Esophagus muscularis mucosa (tissue), 4 donors: ENCODE results near the gene NAGS. TPM values are rescaled to one million over a fixed set of nuclear protein-coding genes. Genes with fewer than 3 reads are reported as not detected.
A peak's percentile ranks its signal among the peaks of the same experiment; 100 is the strongest.
"Not testable (repeated sequence)": the region's sequence is repeated elsewhere in the genome, so short reads cannot be mapped to it uniquely, and the experiment has no call there.

Experiments used
- DNase-seq: peaks from one replicate; pipeline ENCODE4 v3.0.0-alpha.2; 2017; ENCODE audit errors: extremely low spot score
- H3K27ac ChIP-seq, 4 donors: fragments of 200-600 bp; sonication (generic); replicated peaks in 1 of 4; 1 replicate in 3 of 4; 2 replicates in 1 of 4; pipeline ENCODE4 v1.5.1; 2016 to 2019; ENCODE audit warnings: mild to moderate bottlenecking in 1 of 4
- H3K27me3 ChIP-seq, 4 donors: fragments of 200-600 bp; sonication (generic); one replicate each; pipeline versions ENCODE4 v1.5.1 to v1.6.0; 2016 to 2019
- H3K36me3 ChIP-seq, 4 donors: fragments of 200-600 bp; sonication (generic); one replicate each; pipeline ENCODE4 v1.5.1; 2016 to 2019
- H3K4me1 ChIP-seq, 4 donors: fragments of 200-600 bp; sonication (generic); one replicate each; pipeline ENCODE4 v1.5.1; 2016 to 2019
- H3K4me3 ChIP-seq, 4 donors: fragments of 200-600 bp; sonication (generic); 1 replicate in 2 of 4; 2 replicates in 2 of 4; pipeline ENCODE4 v1.5.1; 2016 to 2019; ENCODE audit warnings: mild to moderate bottlenecking in 4 of 4, moderate library complexity in 1 of 4
- H3K9me3 ChIP-seq, 4 donors: fragments of 200-600 bp; sonication (generic); 1 replicate in 3 of 4; 2 replicates in 1 of 4; pipeline ENCODE4 v1.5.1; 2016 to 2019
- CTCF ChIP-seq, 3 experiments: fragments of 200-600 bp in 2 of 3; fragments of 450-650 bp in 1 of 3; sonication (generic) in 2 of 3; IDR thresholded peaks; one replicate each; pipeline ENCODE4 v1.5.1; 2017 to 2019; ENCODE audit warnings: antibody characterized with exemption in 3 of 3, mild to moderate bottlenecking in 2 of 3, moderate library complexity in 1 of 3
- EP300 ChIP-seq: sonication (generic); formaldehyde crosslinking; IDR thresholded peaks from one replicate; pipeline ENCODE4 v1.6.1; 2017; ENCODE audit warnings: antibody characterized with exemption
- POLR2A ChIP-seq: fragments of 450-650 bp; IDR thresholded peaks from one replicate; pipeline ENCODE4 v1.6.1; 2017; ENCODE audit warnings: antibody characterized with exemption, moderate library complexity, mild to moderate bottlenecking, low read depth
- POLR2AphosphoS5 ChIP-seq, 2 donors: sonication (generic); formaldehyde crosslinking; IDR thresholded peaks; one replicate each; pipeline ENCODE4 v1.6.1; 2017; ENCODE audit warnings: antibody characterized with exemption in 2 of 2
- WGBS: methylation state at CpG from one replicate; pipeline ENCODE4 v1.1.5; 2018; 5-methylcytosine and 5-hydroxymethylcytosine counted together
- intact Hi-C: fragments of 100-400 bp; cut with DNase I; formaldehyde crosslinking; loops from one replicate; pipeline ENCODE4 v1.15.1; 2023
- total RNA-seq, 4 donors: library from RNA; depleted of rRNA; stranded (reverse); fragments of >200 nt; gene quantifications; one replicate each; pipeline versions ENCODE4 v1.1.0 to v1.2.1, GENCODE V29; 2016

The NAGS gene, protein sequence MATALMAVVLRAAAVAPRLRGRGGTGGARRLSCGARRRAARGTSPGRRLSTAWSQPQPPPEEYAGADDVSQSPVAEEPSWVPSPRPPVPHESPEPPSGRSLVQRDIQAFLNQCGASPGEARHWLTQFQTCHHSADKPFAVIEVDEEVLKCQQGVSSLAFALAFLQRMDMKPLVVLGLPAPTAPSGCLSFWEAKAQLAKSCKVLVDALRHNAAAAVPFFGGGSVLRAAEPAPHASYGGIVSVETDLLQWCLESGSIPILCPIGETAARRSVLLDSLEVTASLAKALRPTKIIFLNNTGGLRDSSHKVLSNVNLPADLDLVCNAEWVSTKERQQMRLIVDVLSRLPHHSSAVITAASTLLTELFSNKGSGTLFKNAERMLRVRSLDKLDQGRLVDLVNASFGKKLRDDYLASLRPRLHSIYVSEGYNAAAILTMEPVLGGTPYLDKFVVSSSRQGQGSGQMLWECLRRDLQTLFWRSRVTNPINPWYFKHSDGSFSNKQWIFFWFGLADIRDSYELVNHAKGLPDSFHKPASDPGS
- total RNA-seq = 1 to 10 TPM in 3 of 4 donors, under 1 TPM in 1; 0.83 to 3.4 (median 1.8) TPM

DNA sequence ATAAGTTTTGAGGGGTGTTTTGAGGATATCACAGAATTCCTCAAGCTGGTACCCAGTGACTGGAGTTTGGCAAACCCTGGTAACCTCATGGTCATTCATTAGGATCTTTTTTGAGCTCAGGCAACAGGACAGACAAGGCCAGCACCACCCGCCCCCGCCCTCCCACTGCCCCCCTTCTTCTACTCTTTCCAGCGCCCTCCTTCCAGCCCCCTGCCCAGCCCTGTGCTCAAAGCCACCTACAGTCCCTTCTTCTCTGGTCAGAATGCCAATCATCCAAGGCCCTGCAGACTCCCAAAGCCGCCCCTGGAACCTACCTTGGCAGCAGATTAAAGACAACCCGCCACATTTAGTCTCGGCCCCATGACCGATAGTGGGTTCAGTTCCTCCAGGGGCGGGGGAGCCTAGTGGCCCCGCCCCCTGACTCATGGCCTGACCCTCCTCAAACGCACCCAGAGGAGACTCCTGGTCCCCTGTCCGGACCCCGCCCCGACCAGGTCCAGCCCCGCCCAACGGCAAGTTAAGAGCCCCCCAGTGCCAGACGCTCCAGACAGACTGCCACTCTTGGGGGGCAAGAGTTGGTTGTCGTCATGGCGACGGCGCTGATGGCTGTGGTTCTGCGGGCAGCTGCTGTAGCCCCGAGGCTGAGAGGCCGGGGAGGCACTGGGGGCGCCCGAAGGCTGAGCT, at the start of gene NAGS:
TSS of gene NAGS (plus strand) at position 546 of the 684 bp plus-strand sequence. CDS start at position 588, 42 bp downstream.
- DNase-seq = no peak
- no peaks in the 10 kb centered on the region for H3K9me3 ChIP-seq
- 28% methylated on average over 19 of the region's 25 CpGs for WGBS
- intact Hi-C loops = no loop called here
- peaks cover 0 to 2% (median under 1%) of the 10 kb centered on the region in 4 donors for H3K36me3 ChIP-seq
- peaks cover 6 to 51% (median 23%) of the 10 kb centered on the region in 4 donors for H3K27me3 ChIP-seq
- peak within 1 kb of the TSS in 2 of 4 donors; percentile 16 to 69 for H3K27ac ChIP-seq
- no peak for TF ChIP-seq POLR2AphosphoS5 (IDR thresholded peaks at IDR 0.05)
- no peak for TF ChIP-seq POLR2A
- no peak for TF ChIP-seq EP300
- no peak for TF ChIP-seq CTCF (IDR thresholded peaks at IDR 0.05)
- H3K4me3 ChIP-seq = peak within 1 kb of the TSS; percentile 56 to 61 (median 60)
- peaks cover 34 to 46% (median 45%) of the 10 kb centered on the region in 4 donors for H3K4me1 ChIP-seq

DNA sequence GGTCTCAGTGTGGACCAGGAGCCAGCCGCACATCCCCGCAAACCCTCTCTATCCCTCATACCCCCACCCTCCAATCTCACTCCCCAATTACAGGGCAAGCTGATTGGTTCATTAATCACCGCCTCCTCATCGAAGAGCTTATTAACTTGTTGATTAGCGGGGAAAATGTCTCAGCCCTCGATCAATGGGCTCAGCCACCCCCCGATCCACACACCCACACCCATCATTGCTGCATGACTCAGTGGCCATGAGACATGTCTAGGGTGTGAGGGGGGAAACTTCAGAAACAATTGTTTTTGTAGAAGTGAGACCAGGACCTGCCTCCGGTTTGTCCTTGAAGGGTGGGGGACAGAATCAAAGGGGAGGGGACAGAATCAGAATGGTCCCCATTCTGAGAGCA, 48.2 kb upstream of the NAGS start:
- Histone ChIP-seq H3K9me3 (no peaks in the 10 kb centered on the region), H3K27me3 (peaks cover 0 to 76% (median 28%) of the 10 kb centered on the region in 4 donors), H3K36me3 (no peaks in the 10 kb centered on the region), H3K4me1 (peaks cover 10 to 16% (median 13%) of the 10 kb centered on the region in 4 donors), H3K27ac (no peak overlapping the region), H3K4me3 (no peak overlapping the region)
- 80% methylated on average over 8 of the region's 8 CpGs for WGBS
- intact Hi-C loops = no loop called here
- no peak for TF ChIP-seq CTCF (IDR thresholded peaks at IDR 0.05)
- no peak for TF ChIP-seq POLR2A
- no peak for TF ChIP-seq EP300
- TF ChIP-seq POLR2AphosphoS5 (IDR thresholded peaks at IDR 0.05) = no peak
- no peak for DNase-seq

- H3K27ac ChIP-seq = no peak overlapping the region
- intact Hi-C loops = no loop called here
- no peaks in the 10 kb centered on the region for H3K36me3 ChIP-seq
- TF ChIP-seq POLR2AphosphoS5 (IDR thresholded peaks at IDR 0.05) (no peak), POLR2A (no peak), EP300 (no peak), CTCF (IDR thresholded peaks at IDR 0.05) (no peak)
- 71% methylated on average over 2 of the region's 2 CpGs for WGBS
- peaks cover 0 to 61% (median 2%) of the 10 kb centered on the region in 4 donors for H3K27me3 ChIP-seq
- H3K9me3 ChIP-seq = no peaks in the 10 kb centered on the region
- no peaks in the 10 kb centered on the region for H3K4me1 ChIP-seq
- DNase-seq = no peak
- H3K4me3 ChIP-seq = no peak overlapping the region
Measured at GRCh38 chr17:43958748-43959352, 45.6 kb upstream of the NAGS start.

GRCh38 chr17:43961292-43961691, 43.1 kb upstream of the NAGS start:
- DNase-seq, H3K27ac ChIP-seq, H3K9me3 ChIP-seq, H3K4me1 ChIP-seq, H3K4me3 ChIP-seq, H3K36me3 ChIP-seq, intact Hi-C loops: not testable (repeated sequence)
- WGBS = 94% methylated on average over 6 of the region's 6 CpGs
- H3K27me3 ChIP-seq = peaks cover 0 to 38% (median 0%) of the 10 kb centered on the region in 4 donors

GRCh38 chr17:43961954-43962353, 42.5 kb upstream of the NAGS start:
- no peaks in the 10 kb centered on the region for H3K4me1 ChIP-seq
- DNase-seq = no peak
- H3K9me3 ChIP-seq = no peaks in the 10 kb centered on the region
- TF ChIP-seq POLR2A = no peak
- no peak for TF ChIP-seq POLR2AphosphoS5 (IDR thresholded peaks at IDR 0.05)
- TF ChIP-seq EP300 = no peak
- TF ChIP-seq CTCF (IDR thresholded peaks at IDR 0.05) = no peak
- no peaks in the 10 kb centered on the region for H3K36me3 ChIP-seq
- peaks cover 0 to 33% (median 0%) of the 10 kb centered on the region in 4 donors for H3K27me3 ChIP-seq
- no peak overlapping the region for H3K27ac ChIP-seq
- 88% methylated on average over 2 of the region's 2 CpGs for WGBS
- intact Hi-C loops = no loop called here
- H3K4me3 ChIP-seq = no peak overlapping the region
